Measurements from ENCODE around the gene FABP3.
"Not testable (repeated sequence)": the region's sequence is repeated elsewhere in the genome, so short reads cannot be mapped to it uniquely, and the experiment has no call there.

FABP3 gene

DNA sequence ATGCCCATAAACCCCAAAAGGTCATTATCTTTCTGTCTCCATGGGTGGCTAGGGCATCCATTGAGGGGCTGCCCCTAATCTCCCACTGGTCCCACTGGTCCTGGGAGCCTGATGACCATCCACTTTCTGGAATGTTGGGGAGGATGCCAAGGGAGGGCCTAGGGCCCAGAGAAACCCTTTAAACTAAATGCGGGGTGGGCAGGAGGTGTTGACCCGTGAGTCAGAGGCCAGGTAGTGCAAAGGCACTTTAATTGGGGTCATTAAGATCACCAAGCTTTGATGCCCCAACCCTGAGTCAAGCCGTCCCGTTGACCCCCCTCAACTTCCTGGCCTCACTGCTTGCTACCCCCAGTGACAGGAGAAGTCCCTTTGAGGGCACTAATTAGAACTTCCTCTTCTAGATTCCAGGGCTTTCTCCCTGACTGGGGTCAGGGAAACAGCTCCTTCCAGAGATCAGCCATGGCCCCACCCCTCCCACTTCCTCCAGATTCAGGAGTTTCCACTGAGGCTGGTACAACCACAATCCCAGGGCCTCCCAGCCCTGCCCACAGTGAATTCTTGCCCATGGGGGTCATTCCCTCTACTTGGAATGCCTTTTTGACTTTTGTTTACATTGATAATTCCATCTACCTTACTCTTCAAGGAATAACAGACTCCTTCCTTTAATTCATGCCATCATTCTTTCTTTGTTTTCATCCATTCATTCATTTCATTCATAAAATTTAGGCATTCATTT lies 24.7 kb upstream of the FABP3 start:
- no peak for DNase-seq

DNA sequence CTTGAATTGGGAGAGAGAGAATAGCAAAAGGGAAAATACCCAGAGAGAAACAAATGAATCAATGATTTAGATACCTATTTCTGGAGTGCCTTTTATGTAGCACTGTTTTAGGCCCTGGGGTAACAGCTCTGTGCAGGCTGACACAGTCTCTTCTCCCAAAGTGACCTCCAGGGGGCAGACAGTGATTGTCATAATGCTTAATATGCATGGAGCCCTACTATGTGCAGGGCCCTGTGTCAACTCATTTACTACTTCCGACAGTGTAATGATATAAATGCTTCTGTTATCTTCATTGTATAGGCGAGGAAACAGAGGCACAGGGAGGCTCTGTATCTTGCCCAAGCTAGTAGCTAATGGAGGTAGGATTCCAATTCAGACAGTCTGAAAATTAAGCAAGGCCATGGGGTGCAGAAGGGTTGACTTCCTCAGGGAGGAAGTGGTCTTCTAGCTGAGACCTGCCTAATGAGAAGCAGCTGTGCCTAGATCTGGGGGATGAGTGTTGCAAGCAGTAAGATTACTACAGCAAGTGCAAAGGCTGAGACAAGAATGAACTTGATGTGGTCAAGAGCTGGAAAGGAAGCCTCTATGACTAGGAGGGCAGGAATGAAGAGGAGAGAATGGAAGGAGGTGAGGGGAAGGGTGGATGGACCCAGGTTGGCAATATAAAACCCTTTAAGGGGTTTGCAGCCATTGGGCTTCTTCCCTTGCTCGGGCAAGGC lies 23.9 kb upstream of the FABP3 start:
- DNase-seq = no peak

DNA sequence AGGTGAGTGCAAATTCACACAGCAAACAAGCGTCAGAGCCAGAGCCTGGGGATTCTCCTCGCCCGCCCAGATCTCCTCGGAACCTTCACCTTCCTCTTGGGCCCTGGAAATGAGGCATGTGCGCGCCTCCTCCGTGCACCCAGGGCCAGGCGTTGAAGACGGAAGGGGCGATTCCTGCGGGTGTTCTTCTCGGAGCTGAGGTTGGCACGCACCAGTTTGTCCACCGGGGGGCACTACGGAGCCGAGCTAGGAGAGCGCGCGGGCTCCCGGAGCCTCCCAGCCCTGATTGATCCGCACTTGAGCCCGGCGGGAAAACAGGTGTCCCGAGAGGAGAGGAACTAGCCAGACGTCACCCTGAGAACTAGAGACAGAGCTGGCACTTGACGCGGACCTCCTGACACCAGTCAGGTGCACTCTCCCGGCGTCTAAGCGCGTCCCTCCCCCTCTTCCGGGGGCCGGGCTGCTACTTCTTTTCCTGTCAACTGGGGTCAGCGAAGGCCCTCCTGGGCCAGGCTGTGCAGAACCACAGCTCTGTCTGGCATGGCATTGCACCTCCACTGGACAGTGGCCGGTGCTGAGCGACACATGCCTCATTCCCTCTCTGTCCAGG lies 21.8 kb upstream of the FABP3 start:
- DNase-seq = peak; percentile 55 to 91

GRCh38 chr1:31393463-31393862 lies 20.6 kb upstream of the FABP3 start:
- DNase-seq = no peak

DNA sequence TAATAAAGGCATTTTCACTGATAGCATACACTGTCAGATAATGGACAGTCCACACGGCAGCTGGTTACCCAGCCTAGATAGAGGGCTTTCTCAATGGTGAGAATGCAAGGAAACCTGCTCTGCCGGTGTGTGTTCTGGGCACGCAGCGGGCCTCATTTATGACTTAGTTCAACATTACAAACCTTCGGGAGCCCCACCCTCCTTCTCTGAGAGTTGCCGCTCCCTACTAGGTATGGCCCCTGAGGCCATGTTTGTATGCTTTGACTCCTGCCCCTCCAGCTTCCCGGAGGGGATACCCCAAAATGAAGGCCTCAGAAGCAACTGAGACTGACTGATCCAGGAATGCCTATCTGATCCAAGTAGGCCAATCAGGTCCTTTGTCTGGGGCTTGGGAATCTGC lies 17.2 kb upstream of the FABP3 start:
- no peak for DNase-seq

DNA sequence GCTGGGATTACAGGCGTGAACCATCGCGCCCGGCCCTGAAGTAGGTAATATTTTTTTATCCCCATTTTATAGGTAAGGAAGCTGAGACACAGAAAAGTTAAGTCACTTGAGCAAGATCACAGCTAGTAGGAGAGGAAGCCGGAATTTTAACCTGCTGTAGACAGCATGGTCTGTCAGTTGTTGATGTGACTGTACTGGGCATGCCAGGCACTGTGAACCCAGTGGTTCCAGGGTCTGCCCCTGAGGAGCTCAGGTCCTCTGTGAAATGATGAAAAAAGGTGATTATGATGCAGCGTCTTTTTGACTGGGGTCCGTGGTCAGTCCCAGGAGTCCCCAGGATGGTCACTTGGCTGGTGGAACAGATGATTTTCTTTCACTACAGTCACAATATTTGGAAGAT lies 16.7 kb upstream of the FABP3 start:
- no peak for DNase-seq

- no peak for DNase-seq
These were observed 14.7 kb upstream of the FABP3 start for GRCh38 chr1:31387612-31388011.

GRCh38 chr1:31386576-31387243 lies 13.8 kb upstream of the FABP3 start:
- not testable (repeated sequence) for DNase-seq

DNA sequence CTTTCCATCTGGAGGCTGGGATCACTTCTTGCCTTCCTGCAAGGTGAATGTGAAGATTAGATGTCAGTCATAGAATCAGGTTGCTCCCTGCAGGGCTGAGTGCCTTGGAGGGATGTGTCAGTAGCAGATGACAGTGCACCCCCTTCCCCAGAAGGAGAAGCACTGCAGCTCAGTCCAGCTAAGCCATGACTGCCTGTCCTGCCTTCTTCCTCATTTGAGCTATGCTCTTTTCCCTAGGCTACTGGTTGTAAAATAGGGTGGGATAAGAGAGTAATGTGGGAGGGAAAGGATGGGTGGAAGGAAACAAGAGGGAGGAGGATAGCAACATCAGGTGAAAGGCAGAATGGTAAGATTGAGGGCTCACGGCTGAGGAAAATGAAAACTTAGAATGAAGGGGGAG lies 11.1 kb upstream of the FABP3 start:
- DNase-seq = no peak

DNA sequence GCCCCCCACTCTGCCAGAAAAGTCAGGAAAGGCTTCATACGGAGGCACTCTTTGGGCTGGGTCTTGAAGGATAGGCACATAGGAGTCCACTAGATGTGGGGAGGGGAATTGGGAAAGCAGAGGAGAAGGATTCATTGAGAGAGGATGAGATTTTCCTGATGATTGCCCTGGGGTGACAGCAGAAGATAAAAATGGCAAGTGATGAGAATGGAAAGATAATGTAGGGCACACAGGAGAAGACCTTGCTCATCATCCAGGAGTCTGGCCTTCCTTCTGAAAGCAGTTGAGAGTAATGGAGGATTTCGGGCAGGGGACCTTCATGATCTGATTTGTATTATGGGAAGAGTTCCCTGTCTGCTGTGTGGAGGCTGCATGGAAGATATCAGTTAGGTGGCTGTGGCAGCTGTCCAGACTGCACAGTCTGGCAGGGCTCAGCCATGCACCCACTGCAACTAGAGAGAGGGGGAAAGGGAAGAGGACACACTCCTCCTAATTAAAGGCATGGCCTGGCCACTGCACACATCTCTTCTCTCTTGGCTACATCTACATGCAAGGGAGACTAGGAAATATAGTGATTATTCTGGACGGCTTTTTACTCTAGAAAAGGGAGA lies 9.6 kb upstream of the FABP3 start:
- no peak for DNase-seq

DNA sequence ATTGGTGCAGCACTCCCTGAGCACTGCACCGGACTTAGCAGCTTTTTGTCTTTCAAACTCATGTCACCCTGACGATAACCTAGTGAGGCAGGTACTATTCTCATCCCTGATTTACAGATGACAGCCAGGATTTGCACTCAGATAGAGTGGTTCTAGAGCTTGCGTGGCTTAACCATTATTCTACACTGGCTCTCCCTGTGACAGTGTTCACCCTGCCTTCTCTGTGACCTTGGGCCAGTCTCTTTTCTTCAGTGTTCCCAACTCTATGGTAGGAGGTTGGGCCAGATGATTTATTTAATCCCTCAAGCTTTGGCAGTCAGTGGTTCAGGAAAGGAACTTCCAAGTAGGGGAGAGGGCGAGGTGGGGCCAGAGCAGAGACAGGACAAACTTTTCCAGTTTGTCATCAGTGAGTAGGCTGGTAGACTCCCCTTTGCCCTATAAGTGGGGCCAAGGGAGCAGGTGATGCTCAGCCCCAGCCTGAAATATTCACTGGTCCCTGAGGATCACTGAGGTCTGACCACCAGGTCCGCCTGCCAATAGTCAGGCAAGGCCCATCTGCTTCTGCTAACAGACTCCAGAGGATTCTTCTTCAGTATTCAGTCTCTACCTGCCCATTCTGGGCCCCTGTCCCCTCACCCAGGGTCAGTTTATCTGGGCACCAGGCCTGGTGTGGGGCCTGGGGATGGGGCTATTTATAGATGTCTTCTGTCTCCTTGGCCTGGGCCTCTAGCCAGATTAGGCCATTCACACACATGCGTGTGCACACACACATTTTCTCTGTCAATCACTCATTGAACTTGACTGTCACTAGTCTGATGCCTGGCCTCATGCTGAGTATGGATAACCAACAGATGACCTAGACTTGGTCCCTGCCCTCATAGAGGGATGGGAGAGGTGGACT lies 8.8 kb upstream of the FABP3 start:
- no peak for DNase-seq

GRCh38 chr1:31380181-31380580 lies 7.3 kb upstream of the FABP3 start:
- DNase-seq = no peak

DNA sequence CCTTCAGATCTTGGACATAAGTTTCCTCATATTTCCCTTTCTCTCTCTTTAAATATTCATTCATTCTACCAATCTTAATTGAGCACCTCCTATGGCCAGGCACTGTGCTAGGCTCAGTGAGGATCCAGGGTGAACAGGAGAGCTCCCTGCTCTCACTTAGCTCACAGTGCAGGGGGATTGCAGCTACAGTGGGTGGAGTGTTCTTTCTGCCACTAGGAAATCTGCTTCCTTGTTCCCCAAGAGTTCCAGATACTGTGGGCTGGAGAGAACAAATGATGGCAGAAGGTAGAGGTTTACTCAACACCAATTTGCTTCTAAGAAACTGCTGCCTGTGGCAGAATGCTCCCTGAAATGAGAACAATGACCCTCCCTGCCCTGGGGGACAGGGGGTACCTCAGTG lies 5.1 kb upstream of the FABP3 start:
- no peak for DNase-seq

DNA sequence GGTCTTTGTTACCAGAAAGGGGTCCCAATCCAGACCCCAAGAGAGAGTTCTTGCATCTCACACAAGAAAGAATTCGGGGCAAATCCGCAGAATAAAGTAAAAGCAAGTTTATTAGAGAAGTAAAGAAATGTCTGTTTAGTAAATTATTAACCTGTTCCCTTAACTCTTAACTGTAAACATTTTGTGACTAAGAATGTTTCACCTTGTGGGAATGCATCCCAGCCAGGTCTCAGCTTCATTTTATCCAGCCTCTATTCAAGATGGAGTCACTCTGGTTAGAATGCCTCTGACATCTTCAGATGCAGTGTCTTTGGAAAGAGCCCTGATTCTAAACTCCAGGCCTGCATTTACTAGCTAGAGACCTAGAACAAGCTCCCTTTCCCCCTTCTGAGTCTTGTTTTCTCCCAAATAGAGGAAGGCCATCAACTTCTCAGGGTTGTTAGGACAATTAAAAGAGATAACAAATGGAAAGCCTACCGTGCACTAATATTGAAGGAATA lies 4.5 kb upstream of the FABP3 start:
- no peak for DNase-seq

DNA sequence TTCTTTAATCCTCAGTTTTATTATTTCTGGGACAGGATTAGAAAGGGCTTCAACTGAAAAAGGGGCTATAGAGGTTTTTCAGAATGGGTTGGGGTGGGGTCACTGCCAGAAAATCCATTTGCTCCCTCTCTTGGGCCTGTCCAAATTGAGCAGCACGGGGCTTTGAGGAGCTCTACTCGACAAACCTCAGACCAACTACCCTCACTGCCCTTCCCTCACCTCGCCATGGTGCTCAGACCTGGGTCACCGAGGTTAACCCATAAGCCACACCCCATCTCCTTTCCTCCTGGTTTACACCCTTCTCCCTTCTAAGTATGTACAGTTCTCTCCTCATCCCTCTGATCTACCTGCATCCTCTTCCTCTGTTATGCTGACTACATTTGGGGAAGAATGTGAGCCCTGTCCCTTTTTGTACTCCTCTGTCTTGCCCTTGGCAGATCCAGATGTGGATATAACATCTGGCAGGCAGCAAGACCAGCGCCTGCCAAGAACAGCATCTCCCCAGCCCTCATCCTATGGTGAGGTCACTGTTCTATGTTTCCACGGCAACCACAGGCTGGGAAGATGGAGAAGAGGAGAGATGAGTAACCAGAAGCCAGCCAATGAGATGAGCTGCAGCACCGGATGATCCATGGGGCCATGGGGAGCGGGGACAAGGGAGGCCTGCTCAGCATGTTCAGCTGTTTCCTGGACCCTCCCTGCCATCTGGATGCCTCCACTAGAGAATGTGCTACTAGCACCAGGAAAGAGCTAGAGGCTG lies 3.7 kb upstream of the FABP3 start:
- DNase-seq = no peak

DNA sequence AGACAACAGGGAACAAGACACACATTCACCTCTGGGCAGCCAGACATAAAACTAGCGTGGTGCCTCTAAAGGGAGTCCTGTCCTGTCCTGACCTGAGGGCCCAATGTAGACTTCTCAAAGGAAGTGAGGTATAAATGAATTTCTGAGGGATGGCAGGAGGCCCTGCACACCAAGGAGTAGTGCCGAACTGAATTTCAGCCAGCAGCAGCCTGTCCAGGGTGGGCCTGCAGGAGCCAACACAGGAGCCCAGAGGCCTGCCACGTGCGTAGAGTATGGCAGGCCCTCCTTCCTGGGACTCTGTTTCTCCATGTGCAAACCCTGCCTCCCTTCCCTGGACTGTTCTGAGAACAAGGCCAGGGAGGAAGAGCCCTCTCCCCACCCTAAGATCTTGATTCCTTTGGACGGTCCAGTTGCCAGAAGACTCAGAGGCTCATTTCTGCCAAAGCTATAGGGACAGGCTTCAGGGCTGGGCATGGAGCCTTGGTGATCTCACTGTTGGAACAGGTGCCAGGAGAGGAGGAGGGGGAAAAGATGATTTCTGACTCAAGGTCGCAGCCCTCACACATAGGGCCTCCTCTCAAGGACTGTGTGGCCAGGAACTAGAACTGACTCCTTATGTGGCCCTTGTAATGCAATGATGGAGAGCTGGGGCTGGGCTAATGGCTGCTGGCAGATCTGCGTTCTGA lies 1.8 kb upstream of the FABP3 start:
- no peak for DNase-seq

- peak in 1 of 2 experiments; percentile 65 for DNase-seq
These were observed 1.1 kb upstream of the FABP3 start for GRCh38 chr1:31373897-31374486.

- no peak for DNase-seq
These were observed 173 bp downstream of the FABP3 start for GRCh38 chr1:31372751-31373055.

DNA sequence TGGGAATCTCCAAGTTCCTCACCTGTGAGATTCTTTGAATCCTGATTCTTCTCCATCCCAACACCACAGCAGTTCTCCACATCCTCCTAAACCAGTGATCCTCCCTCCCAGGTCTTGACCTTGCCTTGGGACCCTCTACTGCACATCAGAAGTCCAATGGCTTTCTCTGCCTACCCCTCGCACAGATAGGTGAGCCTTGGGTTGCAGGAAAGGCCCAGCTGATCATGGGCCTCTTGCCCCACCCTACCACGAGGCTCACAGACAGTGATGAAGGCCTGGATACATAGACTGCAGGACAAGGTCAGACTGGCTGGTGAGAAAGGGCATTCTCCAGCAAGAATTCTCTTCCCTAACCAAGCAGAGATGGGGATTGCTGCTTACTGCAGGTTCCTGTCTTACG lies 825 bp downstream of the FABP3 start:
- DNase-seq = no peak

All from NCI-H526 (cell line).